Heart left ventricle (tissue), 16 donors: ENCODE data around the gene MTFMT. TPM values are rescaled to one million over a fixed set of nuclear protein-coding genes. Genes with fewer than 3 reads are reported as not detected.

Experiments
- ATAC-seq, 4 donors: fragments of 200-7000 bp; cut with Tn5 transposase; one replicate each; pipeline ENCODE4 v1.9.1; 2020 to 2022; ENCODE audit warnings: moderate library complexity in 4 of 4, mild to moderate bottlenecking in 3 of 4, moderate number of reproducible peaks in 1 of 4
- DNase-seq, 5 donors: peaks; one replicate each; pipeline ENCODE4 v3.0.0-alpha.2; 2020
- H3K27ac ChIP-seq, 12 donors: fragments of 200-600 bp; sonication (generic) in 4 of 12; one replicate each; pipeline versions ENCODE4 v1.5.0 to v1.8.0; 2016 to 2022; ENCODE audit warnings: mild to moderate bottlenecking in 2 of 12
- H3K27me3 ChIP-seq, 9 donors: fragments of 200-600 bp; sonication (generic) in 2 of 9; one replicate each; pipeline versions ENCODE4 v1.5.1 to v1.8.0; 2016 to 2022; ENCODE audit warnings: mild to moderate bottlenecking in 3 of 9
- H3K36me3 ChIP-seq, 9 donors: fragments of 200-600 bp; sonication (generic) in 2 of 9; one replicate each; pipeline versions ENCODE4 v1.5.0 to v1.8.0; 2018 to 2022; ENCODE audit warnings: mild to moderate bottlenecking in 2 of 9
- H3K4me1 ChIP-seq, 12 donors: fragments of 200-600 bp; sonication (generic) in 4 of 12; one replicate each; pipeline versions ENCODE4 v1.5.0 to v1.8.0; 2016 to 2022; ENCODE audit warnings: mild to moderate bottlenecking in 3 of 12
- H3K4me3 ChIP-seq, 12 donors: fragments of 200-600 bp; sonication (generic) in 4 of 12; one replicate each; pipeline versions ENCODE4 v1.5.0 to v1.8.0; 2017 to 2022; ENCODE audit warnings: mild to moderate bottlenecking in 9 of 12, moderate library complexity in 4 of 12
- H3K9me3 ChIP-seq, 12 donors: fragments of 200-600 bp; sonication (generic) in 4 of 12; one replicate each; pipeline versions ENCODE4 v1.5.0 to v1.8.0; 2016 to 2022; ENCODE audit warnings: mild to moderate bottlenecking in 1 of 12
- CTCF ChIP-seq, 12 donors: fragments of 200-600 bp; sonication (generic) in 4 of 12; IDR thresholded peaks; one replicate each; pipeline versions ENCODE4 v1.5.0 to v1.8.0; 2018 to 2022; ENCODE audit warnings: antibody characterized with exemption in 12 of 12, mild to moderate bottlenecking in 5 of 12
- POLR2A ChIP-seq, 2 donors: fragments of 450-650 bp; IDR thresholded peaks; one replicate each; pipeline ENCODE4 v1.6.1; 2017; ENCODE audit warnings: antibody characterized with exemption in 2 of 2, mild to moderate bottlenecking in 2 of 2, moderate library complexity in 2 of 2
- WGBS, 4 donors: extraction: QIAGEN DNeasy Blood & Tissue Kit in 2 of 4; methylation state at CpG; one replicate each; pipeline versions ENCODE4 v1.1.5 to v1.1.7; 2013 to 2018; 5-methylcytosine and 5-hydroxymethylcytosine counted together
- intact Hi-C, 10 donors: fragments of 100-400 bp; cut with DNase I; formaldehyde crosslinking; loops; one replicate each; pipeline versions ENCODE4 v1.11.1 to v1.14.2; 2022
- polyA plus RNA-seq, 2 donors: library from polyadenylated mRNA; stranded (reverse); fragments of 200-250 nt; gene quantifications; one replicate each; pipeline ENCODE4 v1.2.3, GENCODE V29; 2013
- total RNA-seq, 9 donors: library from RNA; depleted of rRNA in 2 of 9; stranded (reverse); fragments of >200 nt in 2 of 9; fragmentation: NEBNext Ultra II Directional in 3 of 9; extraction: Animal tissue kit (Norgen Biotek cat#: 25700) in 3 of 9; gene quantifications; one replicate each; pipeline versions ENCODE4 v1.1.0 to v1.2.4, GENCODE V29; 2016 to 2023
- donor health status: ischemic (EF 13 %, LVEDD 7.1; RV severe dilation, severe dysfunction).
- donor health status: healthy with polysubstance abuse.
- donor health status: DM: no; HTN: yes; CAD: no.
- donor health status: DM: no; HTN: no; CAD: no.
- donor health status: ischemic (EF 25% LVEDD 6.9; RV normal size, moderate dysfunction).
- donor health status: ischemic (EF 25% LVEDD 5.7; RV mildly dilated, moderate dysfunction).
- donor health status: healthy.
- donor health status: DM: yes; HTN: yes; CAD: no.
- donor health status: ischemic (EF 35%, LVEDD 5.7; RV mildly dilated, moderate dysfunction).
- donor health status: nonischemic (EF 11% LVEDD 7.7; RV severe dilation, severe dysfunction).
- donor health status: DM: yes; HTN: yes; CAD: no.
- donor health status: PGD.
- donor health status: ischemic (EF 29% LVEDD 5.4; RV normal size, mild dysfunction).
- donor health status: nonischemic (EF 23%, LVEDD 6.1; RV moderate dilation, normal function).

MTFMT gene
- total and polyA plus RNA-seq, 11 donors: 6.0 to 41.0 (median 19.4) TPM

- no peaks in the 10 kb centered on the region for H3K27me3 ChIP-seq
- H3K9me3 ChIP-seq: no peaks in the 10 kb centered on the region
- peaks cover 0 to 16% (median 0%) of the 10 kb centered on the region in 12 donors for H3K4me1 ChIP-seq
- no peak for TF ChIP-seq CTCF (IDR thresholded peaks at IDR 0.05)
- no peak for TF ChIP-seq POLR2A (IDR thresholded peaks at IDR 0.05)
- H3K4me3 ChIP-seq: no peak overlapping the region
- DNase-seq: no peak
- 76 to 81% (median 77%) methylated on average over 7 of the region's 7 CpGs for WGBS, 4 donors
- no peak for ATAC-seq
- H3K27ac ChIP-seq: no peak overlapping the region
- intact Hi-C loops: no loop called here
- H3K36me3 ChIP-seq: peaks cover 0 to 85% (median 69%) of the 10 kb centered on the region in 9 donors
Observed at GRCh38 chr15:64979252-64979710, 50.2 kb downstream of the MTFMT start.

- no peak for ATAC-seq
- peaks cover 0 to 99% (median 95%) of the 10 kb centered on the region in 9 donors for H3K36me3 ChIP-seq
- 86 to 96% (median 87%) methylated on average over 5 of the region's 5 CpGs for WGBS, 4 donors
- no peak for DNase-seq
- no peaks in the 10 kb centered on the region for H3K4me1 ChIP-seq
- H3K9me3 ChIP-seq: no peaks in the 10 kb centered on the region
- no peak overlapping the region for H3K4me3 ChIP-seq
- no peak for TF ChIP-seq POLR2A (IDR thresholded peaks at IDR 0.05)
- TF ChIP-seq CTCF (IDR thresholded peaks at IDR 0.05): no peak
- intact Hi-C loops: no loop called here
- no peak overlapping the region for H3K27ac ChIP-seq
- no peaks in the 10 kb centered on the region for H3K27me3 ChIP-seq
Observed at GRCh38 chr15:64975390-64975789, 54.0 kb downstream of the MTFMT start.

GRCh38 chr15:64970698-64971097 lies 58.7 kb downstream of the MTFMT start:
- Histone ChIP-seq H3K4me3 (no peak overlapping the region), H3K27ac (no peak overlapping the region), H3K9me3 (no peaks in the 10 kb centered on the region), H3K27me3 (no peaks in the 10 kb centered on the region), H3K4me1 (no peaks in the 10 kb centered on the region), H3K36me3 (peaks cover 0 to 99% (median 92%) of the 10 kb centered on the region in 9 donors)
- intact Hi-C loops: no loop called here
- TF ChIP-seq CTCF (IDR thresholded peaks at IDR 0.05) (no peak), POLR2A (IDR thresholded peaks at IDR 0.05) (no peak)
- ATAC-seq (peak in 1 of 4 donors; percentile 20), DNase-seq (no peak)
- 92 to 96% (median 94%) methylated on average over 7 of the region's 7 CpGs for WGBS, 4 donors

GRCh38 chr15:64969401-64969800 lies 60.0 kb downstream of the MTFMT start:
- DNase-seq: no peak
- Histone ChIP-seq H3K27me3 (no peaks in the 10 kb centered on the region), H3K9me3 (no peaks in the 10 kb centered on the region), H3K4me1 (no peaks in the 10 kb centered on the region), H3K27ac (no peak overlapping the region), H3K36me3 (peaks cover 0 to 99% (median 91%) of the 10 kb centered on the region in 9 donors), H3K4me3 (no peak overlapping the region)
- intact Hi-C loops: no loop called here
- WGBS, 4 donors: 88 to 96% (median 93%) methylated on average over 1 of the region's 1 CpG
- TF ChIP-seq CTCF (IDR thresholded peaks at IDR 0.05): no peak
- TF ChIP-seq POLR2A (IDR thresholded peaks at IDR 0.05): no peak
- ATAC-seq: no peak
